ENCODE measurements around the gene ZNF662.

DNA sequence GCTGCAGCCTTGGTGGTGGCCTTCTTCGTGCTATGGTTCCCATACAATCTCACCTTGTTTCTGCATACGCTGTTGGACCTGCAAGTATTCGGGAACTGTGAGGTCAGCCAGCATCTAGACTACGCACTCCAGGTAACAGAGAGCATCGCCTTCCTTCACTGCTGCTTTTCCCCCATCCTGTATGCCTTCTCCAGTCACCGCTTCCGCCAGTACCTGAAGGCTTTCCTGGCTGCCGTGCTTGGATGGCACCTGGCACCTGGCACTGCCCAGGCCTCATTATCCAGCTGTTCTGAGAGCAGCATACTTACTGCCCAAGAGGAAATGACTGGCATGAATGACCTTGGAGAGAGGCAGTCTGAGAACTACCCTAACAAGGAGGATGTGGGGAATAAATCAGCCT lies 40.7 kb upstream of the ZNF662 start:
- no peak for TF ChIP-seq CTCF (IDR thresholded peaks at IDR 0.05)
- TF ChIP-seq POLR2A (IDR thresholded peaks at IDR 0.05): no peak

Measured in thyroid gland (tissue), 4 donors.